Measurements from ENCODE around the gene HNRNPC. TPM values are rescaled to one million over a fixed set of nuclear protein-coding genes. Genes with fewer than 3 reads are reported as not detected.

HNRNPC gene
- total RNA-seq, 1 experiment from 2014 or later = 1,062 TPM

GRCh38 chr14:21278632-21279031, 9.4 kb upstream of the HNRNPC start:
- H4K20me1 ChIP-seq (ENCODE audit: control insufficient read depth, insufficient read depth, insufficient read length) = no peaks in the 10 kb centered on the region
- no peak overlapping the region for H4K91ac ChIP-seq (ENCODE audit: insufficient read length, low read depth, low read length)
- H3K79me2 ChIP-seq (ENCODE audit: insufficient read depth, low read length) = no peaks in the 10 kb centered on the region
- no peaks in the 10 kb centered on the region for H3K79me1 ChIP-seq (ENCODE audit: insufficient read depth, low read depth, low read length, poor library complexity, severe bottlenecking)
- H3K9me3 ChIP-seq (ENCODE audit: control insufficient read depth, low read depth, low read length) = no peaks in the 10 kb centered on the region
- no peak overlapping the region for H3K27ac Mint-ChIP-seq
- H3K23me2 ChIP-seq (ENCODE audit: insufficient read length, low read depth, low read length, poor library complexity, severe bottlenecking) = no peaks in the 10 kb centered on the region
- no peak overlapping the region for H3K4me3 Mint-ChIP-seq
- H2BK20ac ChIP-seq (ENCODE audit: low read depth, low read length, poor library complexity, severe bottlenecking) = no peak overlapping the region
- H2BK5ac ChIP-seq (ENCODE audit: insufficient read length, low read length) = no peak overlapping the region
- H3K27me3 Mint-ChIP-seq (ENCODE audit: low read depth) = no peaks in the 10 kb centered on the region
- H3T11ph ChIP-seq (ENCODE audit: low read length) = no peak overlapping the region
- H2BK15ac ChIP-seq (ENCODE audit: low read depth, low read length) = no peak overlapping the region
- TF ChIP-seq CTCF (conservative IDR thresholded peaks at IDR 0.05) = no peak
- H3K36me3 Mint-ChIP-seq (ENCODE audit: insufficient read depth in 1 of 3, low read depth in 3 of 3) = no peaks in the 10 kb centered on the region
- no peaks in the 10 kb centered on the region for H3K9me3 Mint-ChIP-seq
- H2AK5ac ChIP-seq (ENCODE audit: insufficient read length, low read length) = no peak overlapping the region
- no peak overlapping the region for H4K5ac ChIP-seq (ENCODE audit: insufficient read length, low read depth, low read length)
- H3K23ac ChIP-seq (ENCODE audit: insufficient read length, low read depth, low read length) = no peak overlapping the region
- no peak for DNase-seq
- no CpG with 5 or more reads among the region's 4 CpGs for WGBS (ENCODE audit: extremely low coverage, insufficient read length, low lambda C conversion rate)
- no peak overlapping the region for H2BK12ac ChIP-seq (ENCODE audit: insufficient read length, low read depth, low read length)
- H3K18ac ChIP-seq (ENCODE audit: insufficient read length, low read depth, low read length) = no peak overlapping the region
- no peak overlapping the region for H3K56ac ChIP-seq (ENCODE audit: insufficient read length, low read depth, low read length)
- H3K9ac ChIP-seq (ENCODE audit: extremely low read depth, insufficient read length, low read length) = no peak overlapping the region
- 0 out of 4 replicates have a peak, but pooled peaks cover 0 to 3% of the 10 kb centered on the region in 2 experiments for H3K4me1 Mint-ChIP-seq
- no peak overlapping the region for H3K14ac ChIP-seq (ENCODE audit: insufficient read depth, low read length)
- H3K27ac ChIP-seq (ENCODE audit: insufficient read length, low read depth, low read length) = no peak overlapping the region
- H3K4me1 ChIP-seq (ENCODE audit: insufficient read depth, low read length) = no peaks in the 10 kb centered on the region
- H2BK120ac ChIP-seq (ENCODE audit: low read depth, low read length, poor library complexity, severe bottlenecking) = no peak overlapping the region
- no peak overlapping the region for H2AFZ ChIP-seq (ENCODE audit: low read length)
- H3K4ac ChIP-seq (ENCODE audit: low read depth, low read length) = no peak overlapping the region
- no peak overlapping the region for H3K4me2 ChIP-seq (ENCODE audit: insufficient read depth, insufficient read length, low read length)
- no peaks in the 10 kb centered on the region for H3K27me3 ChIP-seq (ENCODE audit: insufficient read depth, low read length)
- H4K8ac ChIP-seq (replicated peaks; ENCODE audit: insufficient read length, low read depth, low read length) = no peak overlapping the region

All from H9 (cell line).